H1 (cell line): ENCODE data around the gene MYRIP. TPM values are rescaled to one million over a fixed set of nuclear protein-coding genes. Genes with fewer than 3 reads are reported as not detected.

Experiments
- CTCF ChIA-PET: fragments of 300-600 bp; sonication (Branson Sonifier 250); formaldehyde crosslinking; loops from one replicate; lab custom pipeline; 2021; ENCODE audit not compliant: partially characterized antibody; lab: Charles Lee
- POLR2A ChIA-PET: fragments of 300-600 bp; sonication (Branson Sonifier 250); formaldehyde crosslinking; loops from one replicate; lab custom pipeline; 2021; ENCODE audit warnings: inconsistent platforms; ENCODE audit not compliant: partially characterized antibody; lab: Charles Lee
- DNase-seq, 2 experiments: peaks; one replicate each; pipeline versions ENCODE4 v3.0.0 to v3.0.0-alpha.2; 2010 to 2022; ENCODE audit warnings: low spot score in 2 of 2, low read depth in 1 of 2, mixed read lengths in 1 of 2
- FAIRE-seq: peaks from 2 replicates; lab custom pipeline; 2011; peaks lifted over from hg19 to GRCh38; lab: Jason Lieb, UNC
- H2AFZ ChIP-seq: 2 replicates; pipeline ENCODE4 v1.8.1; 2012; ENCODE audit warnings: low read length, inconsistent platforms
- H2AK5ac ChIP-seq: 2 replicates; pipeline ENCODE4 v1.6.1; 2013; ENCODE audit warnings: low read depth, low read length
- H2BK120ac ChIP-seq: replicated peaks from 2 replicates; pipeline ENCODE3; 2013; ENCODE audit warnings: low read depth, low read length, inconsistent platforms
- H2BK12ac ChIP-seq: 2 replicates; pipeline ENCODE4 v1.6.1; 2013; ENCODE audit warnings: low read depth, low read length
- H2BK15ac ChIP-seq: 2 replicates; pipeline ENCODE4 v1.6.1; 2013; ENCODE audit warnings: low read length
- H2BK20ac ChIP-seq: 2 replicates; pipeline ENCODE4 v1.6.1; 2013; ENCODE audit warnings: low read length
- H2BK5ac ChIP-seq: 2 replicates; pipeline ENCODE4 v1.6.1; 2013; ENCODE audit warnings: low read depth, low read length
- H3K14ac ChIP-seq: 2 replicates; pipeline ENCODE4 v1.6.1; 2013; ENCODE audit warnings: inconsistent platforms; ENCODE audit not compliant: insufficient read length
- H3K18ac ChIP-seq: 2 replicates; pipeline ENCODE4 v1.6.1; 2013; ENCODE audit warnings: low read length; ENCODE audit errors: extremely low read depth
- H3K23ac ChIP-seq: 2 replicates; pipeline ENCODE4 v1.6.1; 2013; ENCODE audit warnings: inconsistent platforms; ENCODE audit not compliant: insufficient read length
- H3K23me2 ChIP-seq: 2 replicates; pipeline ENCODE4 v1.6.1; 2013; ENCODE audit warnings: low read depth, low read length
- H3K27ac ChIP-seq: 2 replicates; pipeline ENCODE4 v1.6.1; 2011; ENCODE audit warnings: low read depth, low read length, inconsistent platforms
- H3K27me3 ChIP-seq, 4 experiments: replicated peaks in 1 of 4; 1 replicate in 1 of 4; 2 replicates in 3 of 4; pipeline versions ENCODE4 v1.6.1 to v1.8.1; 2011 to 2013; ENCODE audit warnings: low read length in 3 of 4, mild to moderate bottlenecking in 3 of 4, inconsistent platforms in 2 of 4, mixed read lengths in 2 of 4, moderate library complexity in 1 of 4; ENCODE audit not compliant: control insufficient read depth in 3 of 4, insufficient read depth in 3 of 4; ENCODE audit errors: extremely low read depth in 1 of 4
- H3K36me3 ChIP-seq, 4 experiments: 2 replicates each; pipeline versions ENCODE4 v1.6.1 to v1.8.1; 2011 to 2013; ENCODE audit warnings: mild to moderate bottlenecking in 4 of 4, low read length in 3 of 4, moderate library complexity in 2 of 4, control low read depth in 1 of 4, inconsistent platforms in 1 of 4; ENCODE audit not compliant: insufficient read depth in 4 of 4, control insufficient read depth in 2 of 4
- H3K4ac ChIP-seq: replicated peaks from 2 replicates; pipeline ENCODE3; 2013; ENCODE audit warnings: low read length, low read depth, mixed read lengths, inconsistent platforms; ENCODE audit not compliant: insufficient read length
- H3K4me1 ChIP-seq, 4 experiments: replicated peaks in 1 of 4; 1 replicate in 1 of 4; 2 replicates in 3 of 4; pipeline versions ENCODE4 v1.6.1 to v1.8.1; 2011 to 2013; ENCODE audit warnings: low read length in 3 of 4, inconsistent platforms in 2 of 4, mixed read lengths in 1 of 4; ENCODE audit not compliant: insufficient read depth in 4 of 4, control insufficient read depth in 3 of 4
- H3K4me2 ChIP-seq, 2 experiments: 2 replicates each; pipeline versions ENCODE4 v1.6.1 to v1.8.1; 2011 to 2013; ENCODE audit warnings: low read depth in 2 of 2, low read length in 2 of 2, control low read depth in 1 of 2, inconsistent platforms in 1 of 2, mild to moderate bottlenecking in 1 of 2; ENCODE audit not compliant: insufficient read depth in 1 of 2
- H3K4me3 ChIP-seq, 4 experiments: fragments of 200-600, 300-600 bp in 1 of 4; sonication (generic), shearing (Covaris generic), sonication (Bioruptor Twin) in 1 of 4; 2 replicates each; pipeline versions ENCODE4 v1.5.1 to v1.8.1; 2011 to 2016; ENCODE audit warnings: low read length in 4 of 4, low read depth in 3 of 4, control low read depth in 2 of 4, inconsistent platforms in 2 of 4, mild to moderate bottlenecking in 2 of 4, mixed read lengths in 1 of 4, moderate library complexity in 1 of 4; ENCODE audit not compliant: insufficient read depth in 2 of 4; ENCODE audit errors: extremely low read depth in 1 of 4
- H3K56ac ChIP-seq: replicated peaks from 2 replicates; pipeline ENCODE3; 2013; ENCODE audit warnings: low read depth, mild to moderate bottlenecking, mixed read lengths, low read length, inconsistent platforms; ENCODE audit not compliant: insufficient read length
- H3K79me1 ChIP-seq: 2 replicates; pipeline ENCODE4 v1.6.1; 2013; ENCODE audit warnings: low read depth, low read length, control low read depth
- H3K79me2 ChIP-seq, 2 experiments: 2 replicates each; pipeline versions ENCODE4 v1.6.1 to v1.8.1; 2012 to 2013; ENCODE audit warnings: low read length in 2 of 2, mild to moderate bottlenecking in 2 of 2, inconsistent platforms in 1 of 2; ENCODE audit not compliant: insufficient read depth in 2 of 2, control insufficient read depth in 1 of 2
- H3K9ac ChIP-seq, 4 experiments: replicated peaks in 1 of 4; 1 replicate in 1 of 4; 2 replicates in 3 of 4; pipeline versions ENCODE4 v1.6.1 to v1.8.1; 2011 to 2013; ENCODE audit warnings: low read depth in 3 of 4, low read length in 3 of 4, control low read depth in 2 of 4, mild to moderate bottlenecking in 2 of 4, moderate library complexity in 2 of 4, inconsistent platforms in 1 of 4; ENCODE audit errors: extremely low read depth in 1 of 4
- H3K9me3 ChIP-seq, 2 experiments: 2 replicates each; pipeline versions ENCODE4 v1.6.1 to v1.8.1; 2012 to 2013; ENCODE audit warnings: mild to moderate bottlenecking in 2 of 2, moderate library complexity in 2 of 2, control low read depth in 1 of 2, inconsistent platforms in 1 of 2, low read depth in 1 of 2, low read length in 1 of 2, mixed read lengths in 1 of 2; ENCODE audit not compliant: insufficient read depth in 2 of 2
- H4K20me1 ChIP-seq, 2 experiments: replicated peaks in 1 of 2; 2 replicates each; pipeline versions ENCODE3 to v1.8.1; 2011 to 2013; ENCODE audit warnings: inconsistent platforms in 2 of 2, low read length in 2 of 2, mild to moderate bottlenecking in 1 of 2; ENCODE audit not compliant: insufficient read depth in 2 of 2, control insufficient read depth in 1 of 2
- H4K5ac ChIP-seq: 2 replicates; pipeline ENCODE4 v1.6.1; 2013; ENCODE audit warnings: low read length, low read depth, mixed read lengths, inconsistent platforms; ENCODE audit not compliant: insufficient read length
- H4K8ac ChIP-seq: 2 replicates; pipeline ENCODE4 v1.8.0; 2013; ENCODE audit warnings: mild to moderate bottlenecking, moderate library complexity, low read length, inconsistent platforms; ENCODE audit not compliant: insufficient read depth; ENCODE audit errors: extremely low read depth
- H4K91ac ChIP-seq: replicated peaks from 2 replicates; pipeline ENCODE3; 2013; ENCODE audit warnings: low read length, mixed read lengths, inconsistent platforms; ENCODE audit not compliant: insufficient read length
- BCL11A ChIP-seq, 2 experiments: IDR thresholded peaks; one replicate each; pipeline ENCODE4 v1.6.1; 2011; ENCODE audit warnings: low read depth in 2 of 2, low read length in 2 of 2, mild to moderate bottlenecking in 2 of 2
- CTCF ChIP-seq, 3 experiments: IDR thresholded peaks; 1 replicate in 2 of 3; 2 replicates in 1 of 3; pipeline versions ENCODE4 v1.5.1 to v1.6.1; 2011; ENCODE audit warnings: low read length in 3 of 3, mild to moderate bottlenecking in 3 of 3, inconsistent platforms in 2 of 3, low read depth in 1 of 3, moderate library complexity in 1 of 3; ENCODE audit not compliant: insufficient read depth in 1 of 3; ENCODE audit errors: control extremely low read depth in 1 of 3
- EGR1 ChIP-seq: IDR thresholded peaks from 2 replicates; pipeline ENCODE4 v1.6.1; 2011; ENCODE audit warnings: low read depth, low read length, borderline replicate concordance
- RBBP5 ChIP-seq: IDR thresholded peaks from 2 replicates; pipeline ENCODE4 v1.7.1; 2012; ENCODE audit warnings: low read depth, mild to moderate bottlenecking, inconsistent platforms, low read length, moderate library complexity, borderline replicate concordance
- TAF1 ChIP-seq: IDR thresholded peaks from 2 replicates; pipeline ENCODE4 v1.6.1; 2011; ENCODE audit warnings: mild to moderate bottlenecking, low read depth, low read length
- TAF7 ChIP-seq: optimal IDR thresholded peaks from 2 replicates; pipeline ENCODE3; 2011; ENCODE audit warnings: low read depth, mild to moderate bottlenecking, inconsistent platforms, low read length, moderate library complexity, borderline replicate concordance
- WGBS, 2 experiments: shearing (Covaris generic) in 1 of 2; methylation state at CpG; one replicate each; pipeline versions ENCODE4 v1.1.6 to v1.1.7; 2013 to 2015; ENCODE audit warnings: low lambda C conversion rate in 2 of 2, mixed read lengths in 2 of 2, inconsistent platforms in 1 of 2, low coverage in 1 of 2, missing lambda C conversion rate in 1 of 2; ENCODE audit not compliant: insufficient replicate concordance in 2 of 2, insufficient coverage in 1 of 2, insufficient read length in 1 of 2; ENCODE audit errors: extremely low coverage in 1 of 2, missing lambda C conversion rate in 1 of 2; 5-methylcytosine and 5-hydroxymethylcytosine counted together
- polyA plus RNA-seq, 7 experiments: library from polyadenylated mRNA; depleted of rRNA in 3 of 7; stranded (reverse) in 5 of 7; unstranded in 2 of 7; fragments of >200 nt in 5 of 7; fragments of 200-250 nt in 2 of 7; gene quantifications; 1 replicate in 5 of 7; 2 replicates in 1 of 7; 4 replicates in 1 of 7; pipeline versions ENCODE4 v1.2.1 to v1.2.3, GENCODE V29; 2011 to 2013; ENCODE audit warnings: missing spikeins in 2 of 7, mixed read lengths in 2 of 7
- total RNA-seq: library from RNA; stranded (reverse); fragmentation: NEBNext Ultra II Directional; extraction: Animal tissue kit (Norgen Biotek cat#: 25700); gene quantifications from 2 replicates; pipeline ENCODE4 v1.2.1, GENCODE V29; 2021

Gene MYRIP
- total and polyA plus RNA-seq, 2 of the 8 experiments (the other 6 are each of a cell fraction or from before 2014, with no cell fraction given) = 0.54 to 4.3 TPM

DNA sequence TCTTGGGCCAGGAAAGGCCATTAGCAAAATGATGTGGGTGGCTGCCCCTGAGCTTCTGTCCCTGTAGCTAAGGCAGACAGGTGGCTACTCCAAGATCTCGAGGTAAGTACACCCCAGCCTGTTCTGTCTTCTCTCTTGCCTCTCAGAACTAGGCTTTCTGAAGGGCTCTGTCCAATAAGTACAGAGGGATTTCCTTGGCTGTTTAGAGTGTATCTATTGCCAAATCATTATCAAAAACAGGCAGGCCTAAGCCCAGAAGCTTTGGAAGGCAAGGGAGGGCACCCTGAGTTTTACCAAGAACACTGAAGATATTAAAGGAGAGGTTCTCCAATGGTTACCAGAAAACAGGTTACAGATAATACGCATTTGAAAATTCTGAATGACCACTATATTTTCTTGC lies 156.6 kb downstream of the MYRIP start:
- WGBS, 2 experiments = 76% methylated on average over 2 of the region's 2 CpGs; no CpG with 5 or more reads in 1 of the 2 experiments
- Histone ChIP-seq H3K79me1 (no peaks in the 10 kb centered on the region), H4K5ac (no peak overlapping the region), H2BK120ac (no peak overlapping the region), H3K9ac (no peak overlapping the region), H4K20me1 (peaks cover 0 to 2% of the 10 kb centered on the region in 2 experiments), H3K27me3 (no peaks in the 10 kb centered on the region), H3K36me3 (no peaks in the 10 kb centered on the region), H2AFZ (no peak overlapping the region), H2BK5ac (no peak overlapping the region), H3K4me3 (no peak overlapping the region), H3K14ac (no peak overlapping the region), H3K79me2 (no peaks in the 10 kb centered on the region), H2AK5ac (no peak overlapping the region), H3K23me2 (no peaks in the 10 kb centered on the region), H2BK12ac (no peak overlapping the region), H3K4ac (no peak overlapping the region), H2BK15ac (no peak overlapping the region), H3K27ac (no peak overlapping the region), H3K56ac (no peak overlapping the region), H3K18ac (no peak overlapping the region), H4K8ac (no peak overlapping the region), H3K4me1 (peaks cover 0 to 5% (median 2%) of the 10 kb centered on the region in 4 experiments; a peak in 1 of 7 replicates), H3K9me3 (no peaks in the 10 kb centered on the region), H4K91ac (no peak overlapping the region), H3K23ac (no peak overlapping the region), H2BK20ac (no peak overlapping the region), H3K4me2 (no peak overlapping the region)
- ChIA-PET CTCF (no interaction called here), POLR2A (no interaction called here)
- FAIRE-seq (no peak), DNase-seq (no peak)
- TF ChIP-seq CTCF (IDR thresholded peaks at IDR 0.05; ENCODE audit: control extremely low read depth in 1 of 3, insufficient read depth in 1 of 3, low read depth in 1 of 3, low read length in 3 of 3) (no peak), BCL11A (IDR thresholded peaks at IDR 0.05; ENCODE audit: low read depth in 2 of 2, low read length in 2 of 2) (no peak), TAF1 (no peak), RBBP5 (no peak), TAF7 (no peak), EGR1 (no peak)
